Duodenal mucosa (tissue), 2 donors: ENCODE results near the gene ARHGEF4.
"Not testable (repeated sequence)": the region's sequence is repeated elsewhere in the genome, so short reads cannot be mapped to it uniquely, and the experiment has no call there.

Experiments used
- H3K27ac ChIP-seq: one replicate; pipeline ENCODE4 v1.7.0; 2013; ENCODE audit warnings: low read depth, low read length
- H3K27me3 ChIP-seq, 2 donors: one replicate each; pipeline ENCODE4 v1.7.0; 2013; ENCODE audit warnings: low read length in 2 of 2, control low read depth in 1 of 2; ENCODE audit not compliant: insufficient read depth in 2 of 2, control insufficient read depth in 1 of 2
- H3K36me3 ChIP-seq, 2 donors: one replicate each; pipeline ENCODE4 v1.7.0; 2013; ENCODE audit warnings: low read length in 2 of 2, control low read depth in 1 of 2; ENCODE audit not compliant: insufficient read depth in 2 of 2, control insufficient read depth in 1 of 2
- H3K4me1 ChIP-seq, 2 donors: one replicate each; pipeline ENCODE4 v1.7.0; 2013; ENCODE audit warnings: low read length in 2 of 2, control low read depth in 1 of 2; ENCODE audit not compliant: insufficient read depth in 2 of 2, control insufficient read depth in 1 of 2
- H3K4me3 ChIP-seq, 2 donors: one replicate each; pipeline ENCODE4 v1.7.0; 2013; ENCODE audit warnings: low read length in 2 of 2, low read depth in 1 of 2
- H3K9ac ChIP-seq, 2 donors: one replicate each; pipeline ENCODE4 v1.7.0; 2013; ENCODE audit warnings: low read length in 2 of 2, low read depth in 1 of 2
- H3K9me3 ChIP-seq, 2 donors: one replicate each; pipeline ENCODE4 v1.7.0; 2013; ENCODE audit warnings: low read length in 2 of 2, control low read depth in 1 of 2; ENCODE audit not compliant: control insufficient read depth in 1 of 2

ARHGEF4 gene

GRCh38 chr2:131077182-131077846 lies 240.6 kb downstream of the ARHGEF4 start:
- H3K4me3 ChIP-seq, result no peak overlapping the region
- H3K36me3 ChIP-seq, result peaks cover 31 to 86% of the 10 kb centered on the region in 2 donors
- H3K27me3 ChIP-seq, result no peaks in the 10 kb centered on the region
- H3K9ac ChIP-seq, result no peak overlapping the region
- H3K27ac ChIP-seq, result no peak overlapping the region
- no peaks in the 10 kb centered on the region for H3K9me3 ChIP-seq
- peaks cover 7 to 12% of the 10 kb centered on the region in 2 donors for H3K4me1 ChIP-seq

- Histone ChIP-seq H3K9ac (no peak overlapping the region), H3K36me3 (peaks cover 35 to 80% of the 10 kb centered on the region in 2 donors), H3K4me1 (peaks cover 7 to 12% of the 10 kb centered on the region in 2 donors), H3K9me3 (no peaks in the 10 kb centered on the region), H3K4me3 (no peak overlapping the region), H3K27ac (no peak overlapping the region), H3K27me3 (no peaks in the 10 kb centered on the region)
These were observed 241.3 kb downstream of the ARHGEF4 start for GRCh38 chr2:131077966-131078365.

DNA sequence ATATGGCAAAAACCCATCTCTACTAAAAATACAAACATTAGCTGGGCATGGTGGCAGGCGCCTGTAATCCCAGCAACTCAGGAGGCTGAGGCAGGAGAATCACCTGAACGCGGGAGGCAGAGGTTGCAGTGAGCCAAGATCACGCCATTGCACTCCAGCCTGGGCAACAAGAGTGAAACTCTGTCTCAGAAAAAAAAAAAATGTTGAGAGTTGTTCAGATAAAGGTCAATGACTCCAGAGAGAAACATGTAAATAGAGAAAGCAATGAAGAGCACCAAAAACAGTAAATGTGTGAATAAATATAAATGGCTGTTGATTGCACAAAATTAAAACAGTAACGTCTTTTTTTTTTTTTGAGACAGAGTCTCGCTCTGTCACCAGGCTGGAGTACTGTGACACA lies 243.2 kb downstream of the ARHGEF4 start:
- H3K4me1 ChIP-seq, H3K9me3 ChIP-seq, H3K27me3 ChIP-seq, H3K4me3 ChIP-seq, H3K9ac ChIP-seq, H3K27ac ChIP-seq: not testable (repeated sequence)
- H3K36me3 ChIP-seq, result peaks cover 32 to 65% of the 10 kb centered on the region in 2 donors

DNA sequence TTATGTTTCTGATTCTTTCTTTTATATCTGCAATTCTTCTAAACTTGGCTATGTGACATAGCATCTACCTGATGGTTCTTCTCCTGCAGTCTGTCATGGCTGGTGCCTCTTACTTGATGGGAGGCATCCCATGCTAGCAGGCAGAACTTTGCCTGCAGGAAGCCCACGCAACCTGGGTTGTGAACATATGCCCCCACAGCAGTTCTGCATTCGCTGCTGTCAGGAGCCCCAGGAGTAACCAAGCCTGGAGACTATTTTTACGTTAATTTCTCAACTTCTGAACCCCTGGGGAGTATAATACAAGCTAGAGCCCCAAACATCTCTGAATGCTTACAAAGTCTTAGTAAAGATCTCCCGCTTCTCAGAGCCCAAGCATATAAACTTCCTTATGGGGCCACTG lies 244.5 kb downstream of the ARHGEF4 start:
- Histone ChIP-seq H3K36me3 (peaks cover 31 to 70% of the 10 kb centered on the region in 2 donors), H3K9me3 (no peaks in the 10 kb centered on the region), H3K9ac (no peak overlapping the region), H3K27ac (no peak overlapping the region), H3K4me1 (peaks cover 5 to 6% of the 10 kb centered on the region in 2 donors), H3K4me3 (no peak overlapping the region), H3K27me3 (no peaks in the 10 kb centered on the region)

GRCh38 chr2:131085646-131086045 lies 248.9 kb downstream of the ARHGEF4 start:
- Histone ChIP-seq H3K4me1 (peaks cover 5 to 6% of the 10 kb centered on the region in 2 donors), H3K36me3 (peaks cover 20 to 54% of the 10 kb centered on the region in 2 donors), H3K27ac (no peak overlapping the region)

DNA sequence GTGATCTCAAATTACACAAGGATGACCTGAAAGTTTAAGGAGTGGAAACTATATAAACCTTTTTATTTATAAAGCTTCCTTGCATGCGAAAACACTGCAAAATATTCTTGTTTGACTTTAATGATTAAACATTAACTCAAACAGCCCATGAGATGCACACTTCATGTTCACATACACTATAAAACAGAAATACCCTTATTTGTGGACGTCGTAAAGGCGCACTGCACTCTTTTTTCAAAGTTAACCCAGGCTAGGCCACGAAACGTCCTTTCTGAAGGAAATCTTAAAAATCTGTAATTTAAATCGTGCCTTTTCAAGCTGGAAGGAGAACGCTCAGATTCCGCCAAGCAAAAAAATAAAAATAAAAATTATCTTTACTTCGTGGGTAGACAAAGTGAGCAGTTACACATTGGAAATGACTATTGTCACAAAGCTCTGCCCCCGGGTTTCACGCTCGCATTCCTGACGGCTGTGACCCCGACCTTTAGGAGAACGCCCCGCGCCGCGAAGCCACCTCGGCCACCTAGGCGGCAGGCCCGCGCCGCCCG lies 255.8 kb downstream of the ARHGEF4 start:
- H3K4me3 ChIP-seq, result peak overlapping the region; percentile 86 to 90
- H3K27me3 ChIP-seq, result no peaks in the 10 kb centered on the region
- peak overlapping the region; percentile 76 to 87 for H3K9ac ChIP-seq
- peaks cover 4 to 13% of the 10 kb centered on the region in 2 donors for H3K4me1 ChIP-seq
- H3K36me3 ChIP-seq, result peaks cover 4 to 13% of the 10 kb centered on the region in 2 donors
- peak overlapping the region; percentile 98 for H3K27ac ChIP-seq
- H3K9me3 ChIP-seq, result no peaks in the 10 kb centered on the region

More at GRCh38 chr2:131085646-131086045, 248.9 kb downstream of the ARHGEF4 start:
- Histone ChIP-seq H3K9me3 (no peaks in the 10 kb centered on the region), H3K9ac (no peak overlapping the region), H3K27me3 (no peaks in the 10 kb centered on the region), H3K4me3 (no peak overlapping the region)

GRCh38 chr2:131093006-131093695 lies 256.4 kb downstream of the ARHGEF4 start, which contains the start of gene FAM168B:
FAM168B (minus strand) TSS chr2:131093460; CDS start chr2:131082646, 10,814 bp downstream.
- Histone ChIP-seq H3K27me3 (no peaks in the 10 kb centered on the region), H3K27ac (peak within 1 kb of the TSS; percentile 98), H3K9me3 (no peaks in the 10 kb centered on the region), H3K4me3 (peak within 1 kb of the TSS; percentile 86 to 90), H3K9ac (peak within 1 kb of the TSS; percentile 76 to 87), H3K36me3 (peaks cover 4 to 7% of the 10 kb centered on the region in 2 donors), H3K4me1 (peaks cover 4 to 13% of the 10 kb centered on the region in 2 donors)

- Histone ChIP-seq H3K9ac (peak overlapping the region; percentile 74 to 78), H3K27ac (peak overlapping the region; percentile 98), H3K4me3 (peak overlapping the region; percentile 86 to 90), H3K36me3 (peaks cover 0 to 4% of the 10 kb centered on the region in 2 donors), H3K9me3 (no peaks in the 10 kb centered on the region), H3K27me3 (no peaks in the 10 kb centered on the region), H3K4me1 (peaks cover 4 to 13% of the 10 kb centered on the region in 2 donors)
These were observed 257.2 kb downstream of the ARHGEF4 start for GRCh38 chr2:131093696-131094462.

DNA sequence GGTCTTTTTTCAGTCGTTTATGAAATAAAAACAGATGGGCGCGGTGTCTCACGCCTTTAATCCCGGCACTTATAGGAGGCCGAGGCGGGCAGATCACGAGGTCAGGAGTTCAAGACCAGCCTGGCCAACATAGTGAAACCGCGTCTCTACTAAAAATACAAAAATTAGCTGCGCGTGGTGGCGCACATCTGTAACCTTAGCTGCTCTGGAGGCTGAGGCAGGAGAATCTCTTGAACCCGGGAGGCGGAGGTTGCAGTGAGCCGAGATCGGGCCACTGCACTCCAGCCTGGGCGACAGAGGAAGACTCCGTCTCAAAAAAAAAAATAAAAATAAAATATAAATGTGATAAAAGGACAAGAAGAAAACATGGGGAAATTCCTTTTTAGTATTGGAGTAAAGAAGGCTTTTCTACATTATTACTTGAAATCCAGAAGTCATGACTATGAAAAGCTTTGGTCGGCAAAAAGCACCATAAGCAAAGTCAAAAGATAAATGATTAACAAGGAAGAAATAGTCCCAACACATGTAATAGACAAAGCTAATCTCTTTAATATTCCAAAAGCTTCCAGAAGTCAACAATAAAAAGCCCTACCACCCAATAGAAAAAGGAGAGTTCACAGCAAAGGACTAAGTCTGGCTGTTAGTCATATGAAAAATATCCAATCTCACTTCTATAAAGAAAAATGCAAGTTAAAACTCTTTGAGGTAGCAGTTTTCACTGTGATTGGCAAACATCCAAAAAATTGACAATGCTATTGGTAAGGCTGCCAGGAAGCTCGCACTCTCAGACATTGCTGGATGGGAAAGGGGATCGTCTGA lies 258.0 kb downstream of the ARHGEF4 start:
- Histone ChIP-seq H3K9me3 (no peaks in the 10 kb centered on the region), H3K27ac (no peak overlapping the region), H3K27me3 (no peaks in the 10 kb centered on the region), H3K4me3 (peak overlapping the region; percentile 86 to 90), H3K4me1 (peaks cover 4 to 13% of the 10 kb centered on the region in 2 donors), H3K9ac (peak overlapping the region in 1 of 2 donors; percentile 78), H3K36me3 (no peaks in the 10 kb centered on the region)
